Gastroesophageal sphincter (tissue), 3 donors: ENCODE results near the gene ATP2B2.

Experiments
- CTCF ChIP-seq, 4 experiments: fragments of 200-600 bp in 2 of 4; fragments of 450-650 bp in 2 of 4; sonication (generic) in 1 of 4; IDR thresholded peaks; one replicate each; pipeline ENCODE4 v1.5.1; 2017 to 2019; ENCODE audit warnings: antibody characterized with exemption in 4 of 4, mild to moderate bottlenecking in 2 of 4, moderate library complexity in 2 of 4
- EP300 ChIP-seq: sonication (generic); formaldehyde crosslinking; IDR thresholded peaks from one replicate; pipeline ENCODE4 v1.6.1; 2017; ENCODE audit warnings: antibody characterized with exemption, mild to moderate bottlenecking
- POLR2A ChIP-seq, 2 donors: fragments of 450-650 bp; IDR thresholded peaks; one replicate each; pipeline ENCODE4 v1.6.1; 2017; ENCODE audit warnings: antibody characterized with exemption in 2 of 2, mild to moderate bottlenecking in 2 of 2, moderate library complexity in 1 of 2
- POLR2AphosphoS5 ChIP-seq: sonication (generic); formaldehyde crosslinking; IDR thresholded peaks from one replicate; pipeline ENCODE4 v1.6.1; 2017; ENCODE audit warnings: antibody characterized with exemption

DNA sequence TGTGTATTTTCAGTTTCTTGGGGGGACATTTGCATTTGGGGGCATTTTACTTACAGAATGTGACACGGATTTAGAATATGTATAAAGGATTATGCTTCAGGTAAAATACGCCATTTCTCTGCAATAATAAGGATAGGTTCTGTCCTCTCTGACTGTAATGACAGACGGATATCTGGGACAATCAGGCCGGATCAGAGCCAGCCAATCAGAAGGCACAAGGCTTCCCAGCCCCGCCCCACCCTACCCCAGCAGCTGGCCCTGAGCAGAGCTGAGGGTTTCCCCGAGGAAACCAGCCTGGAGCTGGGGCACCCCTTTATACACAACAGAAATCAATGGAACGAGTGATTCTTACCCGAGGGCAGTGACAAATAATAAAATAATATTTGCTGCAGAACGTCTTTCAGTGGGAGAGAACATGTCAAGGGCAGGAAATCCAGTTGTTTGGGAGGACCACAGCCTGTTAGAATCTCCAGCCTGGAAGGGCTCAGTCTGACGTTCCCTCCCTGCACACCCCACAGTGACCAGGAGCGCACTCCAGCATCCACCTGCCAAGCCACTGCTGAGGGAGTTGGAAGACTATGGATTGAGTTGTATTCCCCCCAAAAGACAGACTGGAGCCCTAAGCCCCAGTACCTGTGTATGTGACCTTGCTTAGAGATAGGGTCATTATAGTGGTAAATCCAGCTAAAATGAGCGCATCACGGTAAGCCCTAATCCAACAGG lies 154.2 kb downstream of the ATP2B2 start:
- TF ChIP-seq CTCF (IDR thresholded peaks at IDR 0.05): no peak
- no peak for TF ChIP-seq POLR2A (IDR thresholded peaks at IDR 0.05)
- TF ChIP-seq POLR2AphosphoS5: no peak
- TF ChIP-seq EP300: no peak
